NT2/D1 (cell line): Measurements from ENCODE around the gene ZBTB24.

Source experiments
- DNase-seq: peaks from one replicate; pipeline ENCODE4 v3.0.0-alpha.2; 2011; ENCODE audit warnings: low read depth, low spot score
- H3K27me3 ChIP-seq: 2 replicates; pipeline ENCODE4 v1.6.0; 2011; ENCODE audit warnings: mild to moderate bottlenecking; ENCODE audit not compliant: insufficient read length, insufficient read depth
- H3K36me3 ChIP-seq: 2 replicates; pipeline ENCODE4 v1.6.1; 2011; ENCODE audit warnings: mild to moderate bottlenecking, low read length, mixed read lengths; ENCODE audit not compliant: insufficient read depth, insufficient read length
- H3K4me1 ChIP-seq: 2 replicates; pipeline ENCODE4 v1.5.1; 2011; ENCODE audit not compliant: insufficient read depth, insufficient read length
- H3K4me3 ChIP-seq: 2 replicates; pipeline ENCODE4 v1.5.1; 2011; ENCODE audit warnings: low read depth; ENCODE audit not compliant: insufficient read length
- H3K9ac ChIP-seq: 2 replicates; pipeline ENCODE4 v1.6.0; 2011; ENCODE audit warnings: low read depth; ENCODE audit not compliant: insufficient read length
- H3K9me3 ChIP-seq: 2 replicates; pipeline ENCODE4 v1.5.1; 2011; ENCODE audit warnings: mild to moderate bottlenecking, low read length; ENCODE audit not compliant: insufficient read depth
- SUZ12 ChIP-seq: IDR thresholded peaks from 2 replicates; pipeline ENCODE4 v1.6.1; 2011; ENCODE audit not compliant: insufficient read length, insufficient read depth; ENCODE audit errors: extremely low read depth
- YY1 ChIP-seq: IDR thresholded peaks from 2 replicates; pipeline ENCODE4 v1.6.1; 2011; ENCODE audit not compliant: insufficient read length, insufficient read depth
- ZNF274 ChIP-seq: IDR thresholded peaks from 2 replicates; pipeline ENCODE4 v1.6.1; 2011; ENCODE audit warnings: mild to moderate bottlenecking, low read depth, low read length

Gene ZBTB24

GRCh38 chr6:109484122-109484521, 1.1 kb upstream of the ZBTB24 start:
- TF ChIP-seq ZNF274 (no peak), YY1 (no peak), SUZ12 (no peak)
- Histone ChIP-seq H3K4me3 (no peak overlapping the region), H3K9ac (no peak overlapping the region), H3K27me3 (peaks cover 18% of the 10 kb centered on the region), H3K4me1 (peaks cover 3% of the 10 kb centered on the region), H3K36me3 (peaks cover 22% of the 10 kb centered on the region), H3K9me3 (no peaks in the 10 kb centered on the region)
- DNase-seq, result no peak

- Histone ChIP-seq H3K9ac (no peak overlapping the region), H3K4me1 (peaks cover 3% of the 10 kb centered on the region), H3K4me3 (peak overlapping the region; percentile 6), H3K36me3 (peaks cover 23% of the 10 kb centered on the region), H3K9me3 (no peaks in the 10 kb centered on the region), H3K27me3 (peaks cover 18% of the 10 kb centered on the region)
- TF ChIP-seq YY1 (no peak), ZNF274 (no peak), SUZ12 (no peak)
- no peak for DNase-seq
Observed at GRCh38 chr6:109483735-109484057, 677 bp upstream of the ZBTB24 start.

GRCh38 chr6:109480993-109481480, 2.0 kb downstream of the ZBTB24 start:
- no peak for DNase-seq
- Histone ChIP-seq H3K4me1 (peaks cover 3% of the 10 kb centered on the region), H3K36me3 (peaks cover 39% of the 10 kb centered on the region), H3K4me3 (no peak overlapping the region), H3K27me3 (peaks cover 18% of the 10 kb centered on the region), H3K9ac (no peak overlapping the region), H3K9me3 (no peaks in the 10 kb centered on the region)
- TF ChIP-seq SUZ12 (no peak), ZNF274 (no peak), YY1 (no peak)

- no peaks in the 10 kb centered on the region for H3K4me1 ChIP-seq
- H3K9ac ChIP-seq, result peak overlapping the region; percentile 42
- H3K4me3 ChIP-seq, result peak overlapping the region; percentile 1
- H3K9me3 ChIP-seq, result no peaks in the 10 kb centered on the region
- no peak for TF ChIP-seq YY1
- no peak for TF ChIP-seq SUZ12
- TF ChIP-seq ZNF274, result no peak
- H3K36me3 ChIP-seq, result peaks cover 56% of the 10 kb centered on the region
- peaks cover 5% of the 10 kb centered on the region for H3K27me3 ChIP-seq
- DNase-seq, result no peak
Observed at GRCh38 chr6:109478841-109479624, 4.0 kb downstream of the ZBTB24 start.

GRCh38 chr6:109478222-109478805, 4.7 kb downstream of the ZBTB24 start:
- Histone ChIP-seq H3K9me3 (no peaks in the 10 kb centered on the region), H3K4me1 (no peaks in the 10 kb centered on the region), H3K9ac (no peak overlapping the region), H3K4me3 (no peak overlapping the region), H3K36me3 (peaks cover 62% of the 10 kb centered on the region), H3K27me3 (no peaks in the 10 kb centered on the region)
- DNase-seq, result no peak
- no peak for TF ChIP-seq YY1
- TF ChIP-seq ZNF274, result no peak
- no peak for TF ChIP-seq SUZ12

GRCh38 chr6:109477725-109478124, 5.3 kb downstream of the ZBTB24 start:
- no peaks in the 10 kb centered on the region for H3K9me3 ChIP-seq
- no peaks in the 10 kb centered on the region for H3K4me1 ChIP-seq
- no peak for TF ChIP-seq ZNF274
- no peak for TF ChIP-seq YY1
- TF ChIP-seq SUZ12, result no peak
- H3K36me3 ChIP-seq, result peaks cover 68% of the 10 kb centered on the region
- no peak overlapping the region for H3K4me3 ChIP-seq
- DNase-seq, result peak; percentile 9
- H3K27me3 ChIP-seq, result no peaks in the 10 kb centered on the region
- no peak overlapping the region for H3K9ac ChIP-seq

GRCh38 chr6:109477184-109477583, 5.8 kb downstream of the ZBTB24 start:
- Histone ChIP-seq H3K4me1 (no peaks in the 10 kb centered on the region), H3K4me3 (no peak overlapping the region)

More at GRCh38 chr6:109477184-109477583, 5.8 kb downstream of the ZBTB24 start:
- Histone ChIP-seq H3K36me3 (peaks cover 74% of the 10 kb centered on the region), H3K9ac (no peak overlapping the region), H3K9me3 (no peaks in the 10 kb centered on the region), H3K27me3 (no peaks in the 10 kb centered on the region)
- DNase-seq, result no peak
- TF ChIP-seq SUZ12 (no peak), ZNF274 (no peak), YY1 (no peak)
